Colon (tissue), 2 donors: ENCODE data around the gene ZNF688.

Experiments
- FAIRE-seq: peaks from 2 replicates; lab custom pipeline; 2012; peaks lifted over from hg19 to GRCh38; lab: Jason Lieb, UNC
- donor health status: control.
- donor health status: control.

The ZNF688 gene

GRCh38 chr16:30585400-30586191 is 14.1 kb upstream of the ZNF688 start, which contains the start of gene ZNF785:
TSS of gene ZNF785 (minus strand) at chr16:30585697. CDS start at chr16:30585611, 86 bp downstream.
- FAIRE-seq, result peak; percentile 47

- no peak for FAIRE-seq
These were observed 13.5 kb upstream of the ZNF688 start for GRCh38 chr16:30585022-30585399.

- FAIRE-seq, result no peak
These were observed 11.3 kb upstream of the ZNF688 start for GRCh38 chr16:30582611-30583340.

- FAIRE-seq, result no peak
These were observed 9.9 kb upstream of the ZNF688 start for GRCh38 chr16:30581457-30581856.

- no peak for FAIRE-seq
These were observed 3.2 kb upstream of the ZNF688 start for GRCh38 chr16:30574678-30575077.

GRCh38 chr16:30570636-30571444 is 674 bp downstream of the ZNF688 start:
- no peak for FAIRE-seq

- FAIRE-seq, result no peak
These were observed 1.5 kb downstream of the ZNF688 start for GRCh38 chr16:30569746-30570635.

GRCh38 chr16:30569281-30569680 is 2.2 kb downstream of the ZNF688 start:
- FAIRE-seq, result no peak

GRCh38 chr16:30567991-30568638 is 3.4 kb downstream of the ZNF688 start:
- FAIRE-seq, result no peak

GRCh38 chr16:30567160-30567990 is 4.1 kb downstream of the ZNF688 start:
- no peak for FAIRE-seq

GRCh38 chr16:30566531-30566930 is 5.0 kb downstream of the ZNF688 start:
- no peak for FAIRE-seq

- FAIRE-seq, result no peak
These were observed 5.5 kb downstream of the ZNF688 start for GRCh38 chr16:30565984-30566383.

GRCh38 chr16:30565526-30565925 is 6.0 kb downstream of the ZNF688 start:
- FAIRE-seq, result no peak

GRCh38 chr16:30562021-30562420 is 9.5 kb downstream of the ZNF688 start:
- FAIRE-seq, result no peak

GRCh38 chr16:30561089-30561816 is 10.3 kb downstream of the ZNF688 start:
- no peak for FAIRE-seq

- FAIRE-seq, result no peak
These were observed 11.8 kb downstream of the ZNF688 start for GRCh38 chr16:30559690-30560089.

- no peak for FAIRE-seq
These were observed 12.6 kb downstream of the ZNF688 start for GRCh38 chr16:30558789-30559377.

- peak; percentile 84 for FAIRE-seq
These were observed 13.3 kb downstream of the ZNF688 start, which contains the start of gene ZNF764 for GRCh38 chr16:30557957-30558788. TSS of gene ZNF764 (minus strand) at chr16:30558374. CDS start at chr16:30558182, 192 bp downstream.
